Trophoblast cell (in vitro differentiated cells and primary cell): ENCODE measurements around the gene CD44.

Source experiments
- DNase-seq, 2 donors: peaks; one replicate each; pipeline ENCODE4 v3.0.0-alpha.2; 2016
- H2AFZ ChIP-seq: 2 replicates; pipeline ENCODE4 v1.6.1; 2013; ENCODE audit warnings: low read length, moderate library complexity, mild to moderate bottlenecking; ENCODE audit not compliant: insufficient read depth, poor library complexity
- H2AK5ac ChIP-seq: 2 replicates; pipeline ENCODE4 v1.6.1; 2013; ENCODE audit warnings: mild to moderate bottlenecking, low read length
- H2BK120ac ChIP-seq: 2 replicates; pipeline ENCODE4 v1.6.1; 2013; ENCODE audit warnings: low read length, mild to moderate bottlenecking, moderate library complexity; ENCODE audit not compliant: insufficient read depth, poor library complexity
- H2BK12ac ChIP-seq: 2 replicates; pipeline ENCODE4 v1.6.1; 2013; ENCODE audit warnings: mild to moderate bottlenecking, low read length, moderate library complexity
- H2BK5ac ChIP-seq: 2 replicates; pipeline ENCODE4 v1.6.1; 2013; ENCODE audit warnings: low read length, low read depth, moderate library complexity, mild to moderate bottlenecking; ENCODE audit not compliant: poor library complexity
- H3K14ac ChIP-seq: 2 replicates; pipeline ENCODE4 v1.6.1; 2013; ENCODE audit warnings: mild to moderate bottlenecking, low read length
- H3K18ac ChIP-seq: 2 replicates; pipeline ENCODE4 v1.6.1; 2013; ENCODE audit warnings: mild to moderate bottlenecking, low read length
- H3K23ac ChIP-seq: 2 replicates; pipeline ENCODE4 v1.6.1; 2013; ENCODE audit warnings: low read length
- H3K27ac ChIP-seq: 2 replicates; pipeline ENCODE4 v1.5.1; 2013; ENCODE audit warnings: low read depth, mild to moderate bottlenecking, inconsistent platforms, low read length, moderate library complexity
- H3K27me3 ChIP-seq: 2 replicates; pipeline ENCODE4 v1.6.1; 2013; ENCODE audit warnings: inconsistent platforms, mild to moderate bottlenecking, low read length, moderate library complexity; ENCODE audit not compliant: insufficient read depth
- H3K36me3 ChIP-seq, 2 experiments: 1 replicate in 1 of 2; 2 replicates in 1 of 2; pipeline ENCODE4 v1.6.1; 2013; ENCODE audit warnings: low read length in 2 of 2, mild to moderate bottlenecking in 2 of 2, moderate library complexity in 1 of 2; ENCODE audit not compliant: insufficient read depth in 2 of 2, control insufficient read depth in 1 of 2
- H3K4ac ChIP-seq: 2 replicates; pipeline ENCODE4 v1.6.1; 2013; ENCODE audit warnings: low read depth, mild to moderate bottlenecking, low read length, moderate library complexity
- H3K4me1 ChIP-seq, 2 experiments: 1 replicate in 1 of 2; 2 replicates in 1 of 2; pipeline ENCODE4 v1.6.1; 2013; ENCODE audit warnings: low read length in 2 of 2, mild to moderate bottlenecking in 2 of 2, moderate library complexity in 1 of 2; ENCODE audit not compliant: insufficient read depth in 2 of 2, control insufficient read depth in 1 of 2
- H3K4me2 ChIP-seq: 2 replicates; pipeline ENCODE4 v1.6.1; 2013; ENCODE audit warnings: inconsistent platforms, mild to moderate bottlenecking, low read length, moderate library complexity
- H3K4me3 ChIP-seq: 2 replicates; pipeline ENCODE4 v1.5.1; 2013; ENCODE audit warnings: mild to moderate bottlenecking, low read depth, low read length, inconsistent platforms
- H3K79me1 ChIP-seq: one replicate; pipeline ENCODE4 v1.6.1; 2013; ENCODE audit warnings: low read length
- H3K79me2 ChIP-seq: 2 replicates; pipeline ENCODE4 v1.6.1; 2013; ENCODE audit warnings: low read length, mild to moderate bottlenecking; ENCODE audit not compliant: control insufficient read depth, insufficient read depth, poor library complexity
- H3K9ac ChIP-seq: 2 replicates; pipeline ENCODE4 v1.6.1; 2013; ENCODE audit warnings: mild to moderate bottlenecking, low read length
- H3K9me3 ChIP-seq: 2 replicates; pipeline ENCODE4 v1.6.1; 2013; ENCODE audit warnings: low read depth, mild to moderate bottlenecking, control low read depth, inconsistent platforms, low read length; ENCODE audit not compliant: insufficient read depth
- H4K12ac ChIP-seq: 2 replicates; pipeline ENCODE4 v1.6.1; 2013; ENCODE audit warnings: low read depth, mild to moderate bottlenecking, low read length, moderate library complexity
- H4K8ac ChIP-seq: 2 replicates; pipeline ENCODE4 v1.6.1; 2013; ENCODE audit warnings: low read depth, mild to moderate bottlenecking, low read length, moderate library complexity
- H4K91ac ChIP-seq: one replicate; pipeline ENCODE4 v1.6.1; 2013; ENCODE audit warnings: low read depth, mild to moderate bottlenecking, low read length, moderate library complexity
- WGBS: extraction: QIAGEN DNeasy Blood & Tissue Kit; methylation state at CpG from one replicate; pipeline ENCODE4 v1.1.7; 2013; ENCODE audit warnings: missing lambda C conversion rate; ENCODE audit not compliant: insufficient read length, insufficient coverage; ENCODE audit errors: extremely low coverage; 5-methylcytosine and 5-hydroxymethylcytosine counted together

Gene CD44

DNA sequence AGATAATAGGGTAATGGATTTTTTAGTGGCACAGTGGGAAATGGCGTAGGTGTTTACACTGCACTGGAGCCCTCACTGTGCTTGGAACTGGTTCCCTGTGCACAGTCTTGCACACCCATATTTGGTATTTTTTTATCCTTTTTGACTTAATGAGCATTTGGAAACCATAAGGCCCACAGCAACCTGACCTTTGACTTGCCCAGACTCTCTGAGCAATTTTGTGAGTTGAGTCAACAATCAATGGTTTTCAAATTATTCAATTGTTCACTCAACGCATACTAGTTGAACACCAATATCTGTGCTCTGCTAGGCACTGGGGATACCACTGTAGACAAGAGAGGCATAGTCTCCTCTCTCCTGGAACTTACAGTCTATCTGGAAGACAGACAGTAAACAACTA lies 14.3 kb downstream of the CD44 start:
- Histone ChIP-seq H3K79me2 (no peaks in the 10 kb centered on the region), H4K91ac (no peak overlapping the region), H3K14ac (no peak overlapping the region), H4K8ac (no peak overlapping the region), H2AFZ (no peak overlapping the region), H4K12ac (no peak overlapping the region), H3K79me1 (no peaks in the 10 kb centered on the region), H3K27me3 (no peaks in the 10 kb centered on the region), H3K4me3 (no peak overlapping the region), H3K27ac (no peak overlapping the region), H2BK12ac (no peak overlapping the region), H3K23ac (no peak overlapping the region), H3K36me3 (no peaks in the 10 kb centered on the region), H3K4me2 (no peak overlapping the region), H3K4ac (no peak overlapping the region), H3K9ac (no peak overlapping the region), H3K18ac (no peak overlapping the region), H3K9me3 (no peaks in the 10 kb centered on the region), H3K4me1 (peaks cover 4 to 7% of the 10 kb centered on the region in 2 experiments), H2BK5ac (no peak overlapping the region), H2AK5ac (no peak overlapping the region), H2BK120ac (no peak overlapping the region)
- no peak for DNase-seq
- no CpG with 5 or more reads among the region's 2 CpGs for WGBS

GRCh38 chr11:35154952-35155351 lies 16.0 kb downstream of the CD44 start:
- H3K14ac ChIP-seq = no peak overlapping the region
- H3K27me3 ChIP-seq = no peaks in the 10 kb centered on the region
- DNase-seq = no peak
- H3K36me3 ChIP-seq = no peaks in the 10 kb centered on the region
- no peak overlapping the region for H4K12ac ChIP-seq
- no peak overlapping the region for H3K4ac ChIP-seq
- no peak overlapping the region for H4K8ac ChIP-seq
- no CpG with 5 or more reads among the region's 1 CpG for WGBS
- H4K91ac ChIP-seq = no peak overlapping the region
- H3K79me2 ChIP-seq = no peaks in the 10 kb centered on the region
- H3K79me1 ChIP-seq = no peaks in the 10 kb centered on the region
- no peak overlapping the region for H3K4me3 ChIP-seq
- H2BK12ac ChIP-seq = no peak overlapping the region
- no peak overlapping the region for H3K27ac ChIP-seq
- H3K4me2 ChIP-seq = no peak overlapping the region
- no peak overlapping the region for H3K18ac ChIP-seq
- H2BK5ac ChIP-seq = no peak overlapping the region
- peaks cover 4 to 13% of the 10 kb centered on the region in 2 experiments for H3K4me1 ChIP-seq
- no peak overlapping the region for H2AK5ac ChIP-seq
- no peak overlapping the region for H2AFZ ChIP-seq
- no peak overlapping the region for H3K9ac ChIP-seq
- no peaks in the 10 kb centered on the region for H3K9me3 ChIP-seq
- no peak overlapping the region for H3K23ac ChIP-seq
- no peak overlapping the region for H2BK120ac ChIP-seq

GRCh38 chr11:35155677-35156076 lies 16.7 kb downstream of the CD44 start:
- Histone ChIP-seq H4K8ac (no peak overlapping the region), H3K4me2 (no peak overlapping the region), H2BK5ac (no peak overlapping the region), H3K4me1 (peaks cover 4 to 13% of the 10 kb centered on the region in 2 experiments), H2AFZ (no peak overlapping the region), H4K91ac (no peak overlapping the region), H4K12ac (no peak overlapping the region), H3K4ac (no peak overlapping the region), H3K9me3 (no peaks in the 10 kb centered on the region), H3K27ac (no peak overlapping the region), H3K27me3 (no peaks in the 10 kb centered on the region), H2BK120ac (no peak overlapping the region), H3K36me3 (no peaks in the 10 kb centered on the region), H2AK5ac (no peak overlapping the region), H2BK12ac (no peak overlapping the region), H3K14ac (no peak overlapping the region), H3K23ac (no peak overlapping the region), H3K9ac (no peak overlapping the region), H3K79me1 (no peaks in the 10 kb centered on the region), H3K79me2 (no peaks in the 10 kb centered on the region), H3K18ac (no peak overlapping the region), H3K4me3 (no peak overlapping the region)
- no CpG with 5 or more reads among the region's 5 CpGs for WGBS
- no peak for DNase-seq

DNA sequence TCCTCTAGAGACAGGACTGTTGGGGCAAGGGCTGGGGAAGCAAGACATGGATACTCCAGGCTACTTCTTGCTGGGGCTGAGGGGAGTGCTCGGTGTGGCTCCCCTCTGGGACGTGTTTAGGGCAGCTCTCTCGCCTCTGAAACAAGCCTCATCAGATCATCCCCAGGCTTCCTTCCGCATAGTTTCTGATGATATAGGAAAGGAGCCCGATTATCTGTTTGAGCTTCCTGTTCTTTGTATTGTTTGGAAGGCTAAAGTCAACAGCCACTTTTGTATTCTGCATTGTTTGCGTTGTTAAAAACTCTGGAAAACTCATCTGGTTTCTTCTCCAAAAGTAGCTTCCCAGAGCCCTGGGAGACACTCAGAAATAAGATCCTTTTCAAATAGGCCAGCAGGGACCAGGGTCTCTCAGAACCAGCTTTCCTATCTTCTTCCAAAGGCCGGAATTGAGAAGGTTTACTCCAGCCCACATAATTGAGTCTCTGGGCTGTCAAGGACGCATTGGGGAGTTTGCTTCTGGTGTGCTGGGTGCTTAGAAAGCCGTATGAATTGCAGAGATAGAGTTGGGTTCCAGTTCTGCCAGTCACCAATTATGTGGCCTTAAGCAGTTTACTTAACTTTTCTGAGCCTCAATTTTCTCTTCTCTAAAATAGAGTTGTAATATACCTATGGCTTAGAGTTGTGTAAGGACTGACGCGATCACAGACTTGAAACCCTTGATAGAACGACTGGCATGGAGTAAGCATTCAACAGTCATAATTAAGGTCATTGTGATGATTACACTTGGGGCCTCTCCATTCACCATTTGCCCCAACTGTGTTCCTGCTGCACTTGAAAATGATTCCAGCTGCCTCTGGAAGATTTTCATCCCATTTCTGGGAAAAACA lies 19.1 kb downstream of the CD44 start:
- no peaks in the 10 kb centered on the region for H3K36me3 ChIP-seq
- no peaks in the 10 kb centered on the region for H3K9me3 ChIP-seq
- no peak overlapping the region for H4K8ac ChIP-seq
- H2AFZ ChIP-seq = no peak overlapping the region
- no peak overlapping the region for H2BK5ac ChIP-seq
- H3K14ac ChIP-seq = no peak overlapping the region
- H3K4me1 ChIP-seq = peaks cover 0 to 9% of the 10 kb centered on the region in 2 experiments
- no peak overlapping the region for H3K4ac ChIP-seq
- no peaks in the 10 kb centered on the region for H3K27me3 ChIP-seq
- H3K23ac ChIP-seq = no peak overlapping the region
- no peak overlapping the region for H3K4me2 ChIP-seq
- no peak overlapping the region for H4K91ac ChIP-seq
- H4K12ac ChIP-seq = no peak overlapping the region
- no peak overlapping the region for H2AK5ac ChIP-seq
- H3K9ac ChIP-seq = no peak overlapping the region
- H2BK120ac ChIP-seq = no peak overlapping the region
- no peak for DNase-seq
- no peak overlapping the region for H3K18ac ChIP-seq
- H3K79me2 ChIP-seq = no peaks in the 10 kb centered on the region
- no peaks in the 10 kb centered on the region for H3K79me1 ChIP-seq
- H2BK12ac ChIP-seq = no peak overlapping the region
- WGBS = no CpG with 5 or more reads among the region's 12 CpGs
- H3K27ac ChIP-seq = no peak overlapping the region
- H3K4me3 ChIP-seq = no peak overlapping the region
